GM12878 (cell line): ENCODE measurements around the gene PRDM16. TPM values are rescaled to one million over a fixed set of nuclear protein-coding genes. Genes with fewer than 3 reads are reported as not detected.

Experiments used
- ATAC-seq: fragments of 200-7000 bp; cut with Tn5 transposase; 3 replicates; pipeline ENCODE4 v1.9.1; 2020; ENCODE audit warnings: mild to moderate bottlenecking, moderate library complexity
- BruUV-seq: library from RNA; stranded (reverse); fragments of 400-500 nt; replicated peaks from 2 replicates; lab custom pipeline; 2021; lab: Mats Ljungman, UMichigan
- CTCF ChIA-PET: fragments of 300-600 bp; sonication (Branson Sonifier 250); formaldehyde crosslinking; extraction: SDS; loops from one replicate; lab custom pipeline; 2021; ENCODE audit warnings: inconsistent platforms; lab: Yijun Ruan, JAX
- POLR2A ChIA-PET: fragments of 350-600 bp; formaldehyde crosslinking; extraction: SDS; loops from one replicate; lab custom pipeline; 2021; ENCODE audit warnings: inconsistent platforms; lab: Charles Lee
- RAD21 ChIA-PET: fragments of 300-600 bp; sonication (Branson Sonifier 250); formaldehyde crosslinking; loops from one replicate; lab custom pipeline; 2023; ENCODE audit warnings: antibody characterized with exemption; ENCODE audit not compliant: unreplicated experiment; lab: Charles Lee
- SMC1A ChIA-PET: fragments of 300-600 bp; sonication (Branson Sonifier 250); formaldehyde crosslinking; loops from one replicate; lab custom pipeline; 2023; ENCODE audit not compliant: unreplicated experiment, uncharacterized antibody; lab: Charles Lee
- DNase-seq: peaks from one replicate; pipeline ENCODE4 v3.0.0-alpha.2; 2011; ENCODE audit warnings: low read depth, low spot score
- FAIRE-seq: peaks from 3 replicates; lab custom pipeline; 2011; peaks lifted over from hg19 to GRCh38; lab: Jason Lieb, UNC
- H2AFZ ChIP-seq: 2 replicates; pipeline ENCODE4 v1.6.0; 2011; ENCODE audit warnings: low read depth, low read length, control low read depth; ENCODE audit not compliant: control insufficient read depth
- H3K27ac ChIP-seq: 2 replicates; pipeline ENCODE4 v1.5.1; 2011; ENCODE audit warnings: control low read depth; ENCODE audit not compliant: control insufficient read depth, insufficient read depth
- H3K27me3 ChIP-seq, 2 experiments: replicated peaks in 1 of 2; 2 replicates each; pipeline versions ENCODE4 v1.6.0 to v1.6.1; 2011; ENCODE audit warnings: low read length in 1 of 2; ENCODE audit not compliant: control insufficient read depth in 2 of 2, insufficient read depth in 2 of 2
- H3K36me3 ChIP-seq, 2 experiments: 2 replicates each; pipeline ENCODE4 v1.5.1; 2011; ENCODE audit warnings: low read length in 1 of 2; ENCODE audit not compliant: control insufficient read depth in 2 of 2, insufficient read depth in 2 of 2
- H3K4me1 ChIP-seq: 2 replicates; pipeline ENCODE4 v1.6.1; 2011; ENCODE audit warnings: mild to moderate bottlenecking, low read length, moderate library complexity, mixed read lengths; ENCODE audit not compliant: control insufficient read depth, insufficient read depth
- H3K4me2 ChIP-seq: 2 replicates; pipeline ENCODE4 v1.6.0; 2011; ENCODE audit warnings: control low read depth; ENCODE audit not compliant: control insufficient read depth, insufficient read depth
- H3K4me3 ChIP-seq: fragments of 200-600 bp; sonication (generic); 2 replicates; pipeline ENCODE4 v1.5.1; 2016
- H3K79me2 ChIP-seq: 2 replicates; pipeline ENCODE4 v1.6.0; 2011; ENCODE audit warnings: low read length; ENCODE audit not compliant: control insufficient read depth, insufficient read depth
- H3K9ac ChIP-seq: 2 replicates; pipeline ENCODE4 v1.8.0; 2011; ENCODE audit warnings: low read length, control low read depth, mixed read lengths; ENCODE audit not compliant: control insufficient read depth, insufficient read depth
- H3K9me3 ChIP-seq: replicated peaks from 3 replicates; pipeline ENCODE4 v1.5.1; 2011; ENCODE audit warnings: mild to moderate bottlenecking, low read length; ENCODE audit not compliant: control insufficient read depth, insufficient read depth
- H4K20me1 ChIP-seq: 2 replicates; pipeline ENCODE4 v1.6.0; 2011; ENCODE audit not compliant: control insufficient read depth, insufficient read depth
- CTCF ChIP-seq, 3 experiments: IDR thresholded peaks in 2 of 3; conservative IDR thresholded peaks in 1 of 3; 2 replicates each; pipeline ENCODE4 v1.5.1; 2011; ENCODE audit warnings: low read depth in 3 of 3, low read length in 3 of 3, mild to moderate bottlenecking in 3 of 3, control low read depth in 2 of 3, moderate library complexity in 2 of 3, inconsistent platforms in 1 of 3, mixed read lengths in 1 of 3; ENCODE audit not compliant: control insufficient read depth in 2 of 3, insufficient read depth in 1 of 3; ENCODE audit errors: extremely low read depth in 1 of 3
- E4F1 ChIP-seq: fragments of 450-650 bp; IDR thresholded peaks from 2 replicates; pipeline ENCODE4 v1.6.1; 2018; ENCODE audit warnings: borderline replicate concordance, mild to moderate bottlenecking; ENCODE audit not compliant: partially characterized antibody
- WGBS: methylation state at CpG from one replicate; pipeline ENCODE4 v1.1.6; 2016; ENCODE audit warnings: low lambda C conversion rate; ENCODE audit not compliant: insufficient replicate concordance, insufficient coverage; ENCODE audit errors: missing lambda C conversion rate; 5-methylcytosine and 5-hydroxymethylcytosine counted together
- in situ Hi-C: fragments of 300-500 bp; cut with MboI; formaldehyde crosslinking; loops from 9 replicates; pipeline ENCODE4 v1.14.3; 2018; ENCODE audit warnings: mixed read lengths
- intact Hi-C: fragments of 100-400 bp; cut with micrococcal nuclease; formaldehyde crosslinking; loops from one replicate; pipeline ENCODE4 v1.14.2; 2022; ENCODE audit not compliant: unreplicated experiment
- polyA plus RNA-seq, 11 experiments: library from polyadenylated mRNA; depleted of rRNA in 4 of 11; unstranded in 6 of 11; stranded (reverse) in 5 of 11; fragments of >200 nt; fragmentation: Nextera tagmentation in 4 of 11; fragmentation: Illumina TruSeq in 1 of 11; extraction: Ambion mirVana in 4 of 11; extraction: Trizol in 1 of 11; gene quantifications; 1 replicate in 1 of 11; 2 replicates in 10 of 11; pipeline versions ENCODE4 v1.2.1 to v1.2.3, GENCODE V29; 2011 to 2016; ENCODE audit warnings: inconsistent platforms in 2 of 11, missing spikeins in 2 of 11, low read depth in 1 of 11
- total RNA-seq, 4 experiments: library from RNA; depleted of rRNA in 3 of 4; stranded (reverse); fragments of >200 nt in 3 of 4; fragmentation: Illumina TruSeq in 1 of 4; extraction: Trizol in 1 of 4; gene quantifications; 2 replicates each; pipeline versions ENCODE4 v1.2.1 to v1.2.3, GENCODE V29; 2013 to 2021

PRDM16 gene
- total and polyA plus RNA-seq, 10 of the 15 experiments (the other 5 are each of a cell fraction or from before 2014, with no cell fraction given) = 0.03 TPM; not detected in 9

- TF ChIP-seq CTCF (IDR thresholded peaks at IDR 0.05 in 2 of 3, conservative IDR thresholded peaks at IDR 0.05 in 1 of 3; ENCODE audit: control insufficient read depth in 2 of 3, extremely low read depth in 1 of 3, insufficient read depth in 1 of 3, low read depth in 3 of 3, low read length in 3 of 3) (peak in 1 of 3 experiments; percentile 8; a peak in 1 of 6 replicates), E4F1 (no peak)
- DNase-seq (no peak), ATAC-seq (no peak), FAIRE-seq (no peak)
- 9% methylated on average over 14 of the region's 14 CpGs for WGBS
- ChIA-PET RAD21 (no interaction called here), POLR2A (no interaction called here), CTCF (no interaction called here), SMC1A (no interaction called here)
- Histone ChIP-seq H3K36me3 (no peaks in the 10 kb centered on the region), H3K9ac (no peak overlapping the region), H3K27me3 (no peaks in the 10 kb centered on the region; a peak in 2 of 4 replicates), H3K4me1 (no peaks in the 10 kb centered on the region), H3K27ac (no peak overlapping the region), H3K4me2 (no peak overlapping the region), H3K9me3 (no peaks in the 10 kb centered on the region; the same call in 2 of the 3 replicates), H2AFZ (no peak overlapping the region), H3K79me2 (no peaks in the 10 kb centered on the region), H4K20me1 (no peaks in the 10 kb centered on the region), H3K4me3 (no peak overlapping the region)
- in situ Hi-C loops (loop anchor here (10.0 kb wide), 1 partner anchor 1228 kb away; the partner anchor contains the start of gene FAAP20), intact Hi-C loops (loop anchor here (5.0 kb wide), 2 partner anchors 865 to 1225 kb away; partner anchors contain the start of gene TNFRSF14)
- BruUV-seq = no TSS peak
These were observed 353.6 kb downstream of the PRDM16 start for GRCh38 chr1:3422638-3423037.
